ENCODE measurements around the gene TP53RK. TPM values are rescaled to one million over a fixed set of nuclear protein-coding genes. Genes with fewer than 3 reads are reported as not detected.

The TP53RK gene
- total RNA-seq, 1 donor from 2014 or later: 17.3 TPM

DNA sequence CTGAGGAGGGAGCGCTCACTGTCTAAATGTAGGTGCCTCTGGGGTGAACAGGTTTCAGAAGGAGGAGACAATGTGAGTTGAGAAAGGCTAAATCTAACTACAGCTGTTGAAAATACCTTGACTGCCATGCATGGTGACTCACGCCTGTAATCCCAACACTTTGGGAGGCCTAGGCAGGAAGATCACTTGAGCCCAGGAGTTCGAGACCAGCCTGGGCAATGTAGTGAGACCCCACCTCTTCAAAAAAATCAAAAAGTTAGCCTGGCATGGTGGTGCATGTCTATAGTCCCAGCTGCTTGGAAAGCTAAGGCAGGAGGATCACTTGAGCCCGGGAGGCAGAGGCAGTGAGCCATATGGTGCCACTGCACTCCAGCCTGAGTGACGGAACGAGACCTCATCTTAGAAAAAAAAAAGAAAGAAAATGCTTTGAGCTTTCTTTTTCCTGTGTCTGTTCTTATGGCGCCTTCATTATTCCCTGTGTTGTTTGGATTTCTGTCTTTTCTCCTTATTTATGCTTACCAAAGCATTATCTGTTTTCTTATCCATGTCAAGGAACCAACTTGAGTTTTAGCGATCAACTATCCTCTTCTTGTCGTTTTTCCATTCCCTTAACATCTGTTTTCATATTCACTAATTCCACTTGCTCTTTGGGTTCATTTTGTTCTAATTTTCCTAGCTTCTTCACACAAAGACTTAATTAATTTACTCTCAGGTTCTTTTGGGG lies 28.7 kb upstream of the TP53RK start:
- Mint-ChIP-seq H3K9me3 (peaks cover 16% of the 10 kb centered on the region), H3K4me3 (no peak overlapping the region), H3K36me3 (peaks cover 21% of the 10 kb centered on the region), H3K27me3 (ENCODE audit: low read depth) (no peaks in the 10 kb centered on the region), H3K27ac (no peak overlapping the region), H3K4me1 (peaks cover 11% of the 10 kb centered on the region)
- DNase-seq (ENCODE audit: low spot score in 2 of 2, unreplicated experiment in 2 of 2): no peak
- TF ChIP-seq, protein P1, sequence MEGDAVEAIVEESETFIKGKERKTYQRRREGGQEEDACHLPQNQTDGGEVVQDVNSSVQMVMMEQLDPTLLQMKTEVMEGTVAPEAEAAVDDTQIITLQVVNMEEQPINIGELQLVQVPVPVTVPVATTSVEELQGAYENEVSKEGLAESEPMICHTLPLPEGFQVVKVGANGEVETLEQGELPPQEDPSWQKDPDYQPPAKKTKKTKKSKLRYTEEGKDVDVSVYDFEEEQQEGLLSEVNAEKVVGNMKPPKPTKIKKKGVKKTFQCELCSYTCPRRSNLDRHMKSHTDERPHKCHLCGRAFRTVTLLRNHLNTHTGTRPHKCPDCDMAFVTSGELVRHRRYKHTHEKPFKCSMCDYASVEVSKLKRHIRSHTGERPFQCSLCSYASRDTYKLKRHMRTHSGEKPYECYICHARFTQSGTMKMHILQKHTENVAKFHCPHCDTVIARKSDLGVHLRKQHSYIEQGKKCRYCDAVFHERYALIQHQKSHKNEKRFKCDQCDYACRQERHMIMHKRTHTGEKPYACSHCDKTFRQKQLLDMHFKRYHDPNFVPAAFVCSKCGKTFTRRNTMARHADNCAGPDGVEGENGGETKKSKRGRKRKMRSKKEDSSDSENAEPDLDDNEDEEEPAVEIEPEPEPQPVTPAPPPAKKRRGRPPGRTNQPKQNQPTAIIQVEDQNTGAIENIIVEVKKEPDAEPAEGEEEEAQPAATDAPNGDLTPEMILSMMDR (IDR thresholded peaks at IDR 0.05; ENCODE audit: unreplicated experiment): no peak

DNA sequence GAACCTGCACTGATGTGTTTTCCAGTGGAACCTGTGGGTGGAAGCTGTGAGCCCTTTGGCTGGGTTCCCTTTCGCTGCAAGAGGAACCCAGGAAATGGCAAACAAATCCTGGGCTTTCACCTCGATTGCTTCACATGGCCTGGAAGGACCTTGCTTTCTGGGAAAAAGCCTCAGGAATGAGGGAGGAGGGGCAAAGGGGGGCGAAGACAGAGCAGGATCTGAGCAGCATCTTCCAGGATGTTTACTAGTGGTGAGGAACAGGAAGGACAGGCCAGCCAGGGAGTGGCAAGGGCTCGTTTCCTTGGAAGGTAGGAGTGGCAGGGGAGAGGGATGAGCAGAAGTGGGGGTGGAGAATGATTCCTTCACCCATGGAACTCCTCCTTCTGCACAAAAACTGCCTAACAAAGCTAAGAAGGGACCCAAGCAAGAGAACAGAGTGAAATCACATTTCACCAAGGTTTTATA lies 26.1 kb upstream of the TP53RK start:
- H3K9me3 Mint-ChIP-seq: peaks cover 6% of the 10 kb centered on the region
- TF ChIP-seq, protein P1 (IDR thresholded peaks at IDR 0.05; ENCODE audit: unreplicated experiment): no peak
- H3K27me3 Mint-ChIP-seq (ENCODE audit: low read depth): no peaks in the 10 kb centered on the region
- peak overlapping the region; percentile 53 for H3K27ac Mint-ChIP-seq
- no peak overlapping the region for H3K4me3 Mint-ChIP-seq
- peaks cover 14% of the 10 kb centered on the region for H3K36me3 Mint-ChIP-seq
- H3K4me1 Mint-ChIP-seq: peaks cover 18% of the 10 kb centered on the region
- no peak for DNase-seq (ENCODE audit: low spot score in 2 of 2, unreplicated experiment in 2 of 2)

DNA sequence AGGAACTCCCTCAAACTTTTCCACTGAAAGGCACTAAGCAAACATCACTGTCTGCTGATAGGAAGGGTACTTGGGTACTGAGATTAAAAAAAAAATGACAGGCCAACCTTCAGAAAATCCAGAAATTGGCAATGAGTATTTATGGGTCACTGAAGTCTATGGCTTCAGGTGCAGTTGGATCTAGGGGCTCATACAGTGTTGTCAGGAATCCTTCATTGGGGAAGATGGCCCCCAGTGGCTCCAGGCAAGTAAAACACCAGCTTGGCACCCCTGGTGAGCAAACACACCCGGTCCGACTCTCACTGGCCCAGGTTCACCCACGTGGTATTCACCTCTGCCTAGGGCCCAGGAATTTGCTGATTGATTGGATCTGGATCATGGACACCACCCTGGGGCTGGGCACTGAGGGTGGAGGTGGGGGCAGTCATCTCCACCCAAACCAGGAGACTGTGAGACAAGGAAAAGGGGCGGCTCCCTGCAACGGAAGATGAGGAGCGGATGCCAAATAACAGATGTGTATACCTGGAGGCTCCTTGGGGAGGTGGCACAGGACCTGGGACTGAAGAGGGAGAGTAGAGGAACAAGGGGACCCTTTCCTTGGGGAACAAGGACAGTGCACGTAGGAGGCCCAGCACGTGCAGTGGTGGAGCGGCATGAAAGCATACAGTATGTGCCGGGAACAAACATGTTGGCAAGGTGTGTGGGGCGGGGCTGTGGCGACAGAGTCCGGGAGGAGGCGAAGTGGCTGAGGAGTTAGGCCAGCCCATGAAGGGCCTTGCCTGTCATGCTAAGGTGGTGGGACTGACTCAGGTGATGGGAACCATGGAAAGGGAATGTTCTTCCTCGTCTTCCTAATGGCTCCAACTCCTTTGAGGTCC lies 25.0 kb upstream of the TP53RK start:
- H3K9me3 Mint-ChIP-seq: no peaks in the 10 kb centered on the region
- H3K4me1 Mint-ChIP-seq: peaks cover 25% of the 10 kb centered on the region
- TF ChIP-seq, protein P1 (IDR thresholded peaks at IDR 0.05; ENCODE audit: unreplicated experiment): no peak
- no peak overlapping the region for H3K4me3 Mint-ChIP-seq
- peaks cover 4% of the 10 kb centered on the region for H3K36me3 Mint-ChIP-seq
- no peak overlapping the region for H3K27ac Mint-ChIP-seq
- no peak for DNase-seq (ENCODE audit: low spot score in 2 of 2, unreplicated experiment in 2 of 2)
- H3K27me3 Mint-ChIP-seq (ENCODE audit: low read depth): no peaks in the 10 kb centered on the region

DNA sequence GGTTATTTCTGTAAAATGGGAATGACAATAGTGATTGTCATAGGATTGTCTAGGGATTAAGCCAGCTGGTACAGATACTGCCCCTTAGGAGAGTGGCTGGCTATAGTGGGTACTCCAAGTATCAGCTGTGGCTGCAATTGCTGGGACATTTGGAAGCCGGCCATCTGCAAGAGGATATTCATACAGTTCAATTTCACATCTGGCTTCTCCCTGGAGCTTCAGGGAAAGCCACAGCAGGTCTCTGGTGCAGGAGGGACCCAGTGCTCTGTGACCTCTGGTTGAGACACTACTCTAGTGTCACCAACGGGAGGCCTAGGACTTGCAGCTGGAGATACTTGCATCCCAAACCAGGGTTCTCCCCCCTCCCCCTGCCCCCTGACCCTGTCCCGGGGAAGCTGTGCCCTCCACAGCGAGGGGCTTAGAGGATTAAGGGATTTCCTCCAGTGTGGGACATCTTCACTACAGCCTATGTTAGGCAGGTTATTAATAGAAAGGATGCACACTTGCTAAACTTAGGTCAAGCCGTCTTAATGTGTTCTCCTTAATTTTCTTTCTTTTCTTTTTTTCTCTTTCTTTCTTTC lies 22.9 kb upstream of the TP53RK start:
- no peak overlapping the region for H3K27ac Mint-ChIP-seq
- H3K9me3 Mint-ChIP-seq: no peaks in the 10 kb centered on the region
- TF ChIP-seq, protein P1 (IDR thresholded peaks at IDR 0.05; ENCODE audit: unreplicated experiment): no peak
- DNase-seq (ENCODE audit: low spot score in 2 of 2, unreplicated experiment in 2 of 2): no peak
- no peak overlapping the region for H3K4me3 Mint-ChIP-seq
- H3K4me1 Mint-ChIP-seq: peaks cover 34% of the 10 kb centered on the region
- H3K36me3 Mint-ChIP-seq: no peaks in the 10 kb centered on the region
- no peaks in the 10 kb centered on the region for H3K27me3 Mint-ChIP-seq (ENCODE audit: low read depth)

DNA sequence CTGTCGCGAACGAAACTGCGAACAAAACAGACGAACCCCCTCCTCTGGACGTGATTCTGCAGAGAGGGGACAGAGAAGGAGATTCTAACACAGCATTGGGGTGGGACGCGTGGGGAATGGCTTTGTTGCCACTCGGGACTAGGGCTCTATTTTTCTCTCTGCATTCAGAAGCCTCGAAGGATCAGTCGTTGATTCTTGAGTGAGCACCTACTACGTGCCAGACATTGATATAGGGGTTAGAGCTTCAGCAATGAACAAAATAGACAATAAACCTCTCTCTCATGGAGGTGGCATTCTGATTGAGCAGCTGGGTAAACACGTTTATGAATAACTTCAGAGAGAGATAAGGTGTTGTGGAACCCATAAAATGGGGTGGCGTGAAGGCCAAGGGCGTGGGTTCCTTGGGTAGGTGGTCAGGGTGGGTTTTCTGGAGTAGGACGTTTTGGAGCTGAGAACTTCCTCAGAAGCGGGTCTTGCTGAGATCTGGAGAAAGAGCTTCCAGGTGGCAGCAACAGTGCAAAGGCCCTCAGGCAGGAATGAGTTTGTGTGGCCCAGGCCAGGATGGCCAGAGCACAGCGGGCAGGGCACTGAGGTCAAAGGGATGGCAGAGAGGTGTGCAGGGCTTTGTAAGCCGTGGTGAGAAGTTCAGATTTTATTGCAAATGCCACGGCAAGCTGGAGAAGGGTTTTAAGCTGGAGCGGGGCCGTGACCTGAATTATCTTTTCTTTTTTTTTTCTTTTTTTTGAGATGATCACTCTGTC lies 21.1 kb upstream of the TP53RK start:
- Mint-ChIP-seq H3K27ac (peak overlapping the region; percentile 97), H3K36me3 (no peaks in the 10 kb centered on the region), H3K9me3 (peaks cover 4% of the 10 kb centered on the region), H3K27me3 (ENCODE audit: low read depth) (no peaks in the 10 kb centered on the region), H3K4me3 (peak overlapping the region; percentile 93), H3K4me1 (peaks cover 32% of the 10 kb centered on the region)
- no peak for DNase-seq (ENCODE audit: low spot score in 2 of 2, unreplicated experiment in 2 of 2)
- TF ChIP-seq, protein P1 (IDR thresholded peaks at IDR 0.05; ENCODE audit: unreplicated experiment): no peak

All from mesothelial cell of epicardium (in vitro differentiated cells).